Osteocyte (in vitro differentiated cells): ENCODE results near the gene ATP6V0A1. TPM values are rescaled to one million over a fixed set of nuclear protein-coding genes. Genes with fewer than 3 reads are reported as not detected.

Experiments
- DNase-seq: peaks from one replicate; pipeline ENCODE4 v3.0.0; 2021; ENCODE audit warnings: mixed read lengths; ENCODE audit not compliant: unreplicated experiment; ENCODE audit errors: extremely low spot score
- H3K27ac Mint-ChIP-seq: one replicate; pipeline ENCODE4 v1.8.0; 2021; ENCODE audit warnings: mild to moderate bottlenecking, mixed read lengths; ENCODE audit not compliant: unreplicated experiment
- H3K27me3 Mint-ChIP-seq: one replicate; pipeline ENCODE4 v1.8.0; 2021; ENCODE audit warnings: mixed read lengths; ENCODE audit not compliant: unreplicated experiment
- H3K36me3 Mint-ChIP-seq: one replicate; pipeline ENCODE4 v1.8.0; 2021; ENCODE audit warnings: mixed read lengths; ENCODE audit not compliant: unreplicated experiment
- H3K4me1 Mint-ChIP-seq: one replicate; pipeline ENCODE4 v1.8.0; 2021; ENCODE audit warnings: mixed read lengths; ENCODE audit not compliant: unreplicated experiment
- H3K4me3 Mint-ChIP-seq: one replicate; pipeline ENCODE4 v1.8.0; 2021; ENCODE audit warnings: mild to moderate bottlenecking, moderate library complexity, mixed read lengths; ENCODE audit not compliant: unreplicated experiment
- H3K9me3 Mint-ChIP-seq: one replicate; pipeline ENCODE4 v1.8.0; 2021; ENCODE audit warnings: mixed read lengths; ENCODE audit not compliant: unreplicated experiment
- total RNA-seq: library from RNA; stranded (reverse); gene quantifications from 2 replicates; pipeline ENCODE4 v1.2.1, GENCODE V29; 2021
- TF ChIP-seq, protein P1 (sequence below): fragments of 200-600 bp; sonication (generic); IDR thresholded peaks from 2 replicates; pipeline ENCODE4 v1.5.0; 2021; ENCODE audit warnings: antibody characterized with exemption, mild to moderate bottlenecking, moderate library complexity

The ATP6V0A1 gene
- total RNA-seq, 1 donor from 2014 or later: 63.2 TPM

DNA sequence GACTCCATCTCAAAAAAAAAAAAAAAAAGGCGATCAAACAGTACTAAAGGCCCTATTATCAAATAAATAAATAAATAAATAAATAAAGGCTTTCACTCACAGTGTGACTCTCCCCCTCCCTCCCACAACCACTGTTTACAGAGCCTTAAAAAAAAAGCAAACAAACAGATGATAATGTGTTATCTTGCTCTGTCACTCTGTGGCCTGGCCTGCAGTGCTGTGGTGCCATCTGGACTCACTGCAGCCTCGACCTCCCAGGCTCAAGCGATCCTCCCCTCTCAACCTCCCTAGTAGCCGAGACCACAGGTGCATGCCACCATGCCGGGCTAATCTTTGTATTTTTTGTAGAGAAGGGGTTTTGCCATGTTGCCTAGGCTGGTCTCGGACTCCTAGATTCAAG lies 69.3 kb downstream of the ATP6V0A1 start:
- Mint-ChIP-seq H3K9me3 (no peaks in the 10 kb centered on the region), H3K36me3 (no peaks in the 10 kb centered on the region), H3K27ac (no peak overlapping the region), H3K4me1 (peaks cover 44% of the 10 kb centered on the region), H3K27me3 (no peaks in the 10 kb centered on the region), H3K4me3 (no peak overlapping the region)
- no peak for DNase-seq
- TF ChIP-seq, protein P1, sequence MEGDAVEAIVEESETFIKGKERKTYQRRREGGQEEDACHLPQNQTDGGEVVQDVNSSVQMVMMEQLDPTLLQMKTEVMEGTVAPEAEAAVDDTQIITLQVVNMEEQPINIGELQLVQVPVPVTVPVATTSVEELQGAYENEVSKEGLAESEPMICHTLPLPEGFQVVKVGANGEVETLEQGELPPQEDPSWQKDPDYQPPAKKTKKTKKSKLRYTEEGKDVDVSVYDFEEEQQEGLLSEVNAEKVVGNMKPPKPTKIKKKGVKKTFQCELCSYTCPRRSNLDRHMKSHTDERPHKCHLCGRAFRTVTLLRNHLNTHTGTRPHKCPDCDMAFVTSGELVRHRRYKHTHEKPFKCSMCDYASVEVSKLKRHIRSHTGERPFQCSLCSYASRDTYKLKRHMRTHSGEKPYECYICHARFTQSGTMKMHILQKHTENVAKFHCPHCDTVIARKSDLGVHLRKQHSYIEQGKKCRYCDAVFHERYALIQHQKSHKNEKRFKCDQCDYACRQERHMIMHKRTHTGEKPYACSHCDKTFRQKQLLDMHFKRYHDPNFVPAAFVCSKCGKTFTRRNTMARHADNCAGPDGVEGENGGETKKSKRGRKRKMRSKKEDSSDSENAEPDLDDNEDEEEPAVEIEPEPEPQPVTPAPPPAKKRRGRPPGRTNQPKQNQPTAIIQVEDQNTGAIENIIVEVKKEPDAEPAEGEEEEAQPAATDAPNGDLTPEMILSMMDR: no peak

DNA sequence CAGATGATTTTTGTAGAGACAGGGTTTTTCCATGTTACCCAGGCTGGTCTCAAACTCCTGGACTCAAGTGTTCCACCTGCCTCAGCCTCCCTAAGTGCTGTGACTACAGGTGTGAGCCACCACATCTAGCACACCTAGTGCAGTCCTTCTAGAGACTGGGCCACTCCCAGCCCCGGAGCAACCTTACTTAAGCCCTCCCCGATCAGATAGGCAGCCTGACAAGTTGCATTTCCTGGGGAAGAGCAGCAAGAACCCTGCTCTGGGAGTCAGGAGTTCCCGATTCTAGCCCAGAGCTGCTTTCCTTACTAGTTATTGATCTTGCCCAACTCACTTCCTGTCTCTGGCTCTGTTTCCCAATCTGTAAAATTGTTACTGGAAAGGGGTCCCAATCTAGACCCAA lies 70.4 kb downstream of the ATP6V0A1 start:
- Mint-ChIP-seq H3K36me3 (no peaks in the 10 kb centered on the region), H3K27ac (no peak overlapping the region), H3K9me3 (no peaks in the 10 kb centered on the region), H3K4me3 (no peak overlapping the region), H3K27me3 (no peaks in the 10 kb centered on the region), H3K4me1 (peaks cover 43% of the 10 kb centered on the region)
- TF ChIP-seq, protein P1: no peak
- DNase-seq: no peak

DNA sequence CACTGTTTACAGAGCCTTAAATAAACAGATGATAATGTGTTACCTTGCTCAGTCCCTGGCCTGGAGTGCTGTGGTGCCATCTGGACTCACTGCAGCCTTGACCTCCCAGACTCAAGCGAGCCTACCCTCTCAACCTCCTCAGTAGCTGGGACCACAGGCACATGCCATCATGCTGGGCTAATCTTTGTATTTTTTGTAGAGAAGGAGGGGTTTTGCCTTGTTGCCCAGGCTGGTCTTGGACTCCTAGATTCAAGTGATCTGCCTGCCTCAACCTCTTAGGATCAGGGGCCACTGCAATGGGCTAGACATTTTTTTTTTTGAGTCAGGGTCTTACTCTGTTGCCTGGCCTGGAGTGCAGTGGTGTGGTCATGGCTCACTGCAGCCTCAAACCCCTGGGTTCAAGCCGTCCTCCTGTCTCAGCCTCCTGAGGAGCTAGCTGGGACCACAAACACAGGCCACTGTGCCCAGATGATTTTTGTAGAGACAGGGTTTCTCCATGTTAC lies 72.3 kb downstream of the ATP6V0A1 start:
- Mint-ChIP-seq H3K9me3 (no peaks in the 10 kb centered on the region), H3K4me3 (no peak overlapping the region), H3K4me1 (peaks cover 45% of the 10 kb centered on the region), H3K27me3 (no peaks in the 10 kb centered on the region), H3K36me3 (no peaks in the 10 kb centered on the region), H3K27ac (peak overlapping the region; percentile 39)
- DNase-seq: no peak
- TF ChIP-seq, protein P1: no peak

DNA sequence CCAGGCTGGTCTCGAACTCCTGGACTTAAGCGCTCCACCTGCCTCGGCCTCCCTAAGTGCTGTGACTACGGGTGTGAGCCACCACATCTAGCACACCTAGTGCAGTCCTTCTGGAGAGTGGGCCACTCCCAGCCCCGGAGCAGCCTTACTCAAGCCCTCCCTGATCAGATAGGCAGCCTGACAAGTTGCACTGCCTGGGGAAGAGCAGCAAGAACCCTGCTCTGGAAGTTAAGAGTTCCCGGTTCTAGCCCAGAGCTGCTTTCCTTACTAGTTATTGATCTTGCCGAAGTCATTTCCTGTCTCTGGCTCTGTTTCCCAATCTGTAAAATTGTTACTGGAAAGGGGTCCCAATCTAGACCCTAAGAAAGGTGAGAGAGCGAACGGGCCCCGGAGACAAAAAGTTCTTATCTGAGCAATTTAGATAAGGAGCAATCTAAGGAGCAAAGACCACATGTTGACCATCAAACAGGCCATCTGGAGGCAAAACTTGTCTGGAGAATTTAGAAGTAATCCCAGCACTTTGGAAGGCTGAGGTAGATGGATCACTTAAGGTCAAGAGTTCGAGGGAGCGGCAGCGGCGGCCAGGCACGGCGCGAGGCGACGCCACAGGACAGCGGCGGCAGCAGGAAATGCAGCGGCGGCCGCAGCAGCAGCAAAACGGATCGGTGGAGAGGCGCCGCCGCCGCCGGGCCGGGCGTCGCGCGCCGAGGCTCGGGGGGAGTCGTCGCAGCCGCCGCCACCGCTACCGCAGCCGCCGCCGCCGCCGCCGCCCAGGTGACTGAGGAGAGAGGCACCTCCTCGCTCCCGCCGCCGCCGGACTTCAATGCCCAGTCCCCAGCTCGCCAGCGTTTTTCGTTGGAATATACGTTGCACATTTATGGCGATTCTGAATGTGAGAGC lies 73.0 kb downstream of the ATP6V0A1 start:
- H3K27me3 Mint-ChIP-seq: no peaks in the 10 kb centered on the region
- no peaks in the 10 kb centered on the region for H3K36me3 Mint-ChIP-seq
- TF ChIP-seq, protein P1: peak; percentile 51
- peak overlapping the region; percentile 64 for H3K4me3 Mint-ChIP-seq
- H3K9me3 Mint-ChIP-seq: no peaks in the 10 kb centered on the region
- peaks cover 41% of the 10 kb centered on the region for H3K4me1 Mint-ChIP-seq
- peak overlapping the region; percentile 73 for H3K27ac Mint-ChIP-seq
- no peak for DNase-seq
